Body of pancreas (tissue), 4 donors: ENCODE results near the gene ANKRD9. TPM values are rescaled to one million over a fixed set of nuclear protein-coding genes. Genes with fewer than 3 reads are reported as not detected.

ENCODE experiments used
- ATAC-seq: fragments of 150-250 bp; one replicate; pipeline ENCODE4 v1.9.1; 2016
- DNase-seq, 4 donors: peaks; one replicate each; pipeline ENCODE4 v3.0.0-alpha.2; 2019
- H3K27ac ChIP-seq, 4 donors: fragments of 200-600 bp; sonication (generic); 1 replicate in 3 of 4; 2 replicates in 1 of 4; pipeline versions ENCODE4 v1.5.1 to v1.6.1; 2016 to 2019; ENCODE audit warnings: mild to moderate bottlenecking in 1 of 4, mixed read lengths in 1 of 4, moderate library complexity in 1 of 4
- H3K27me3 ChIP-seq, 2 donors: fragments of 200-600 bp; sonication (generic); one replicate each; pipeline ENCODE4 v1.6.0; 2016; ENCODE audit warnings: mild to moderate bottlenecking in 1 of 2
- H3K36me3 ChIP-seq, 2 donors: fragments of 200-600 bp; sonication (generic); replicated peaks in 1 of 2; 2 replicates each; pipeline ENCODE4 v1.5.1; 2016; ENCODE audit warnings: low read depth in 2 of 2; ENCODE audit not compliant: insufficient read depth in 1 of 2
- H3K4me1 ChIP-seq: fragments of 200-600 bp; sonication (generic); one replicate; pipeline ENCODE4 v1.6.0; 2016
- H3K4me3 ChIP-seq, 2 donors: fragments of 200-600 bp; sonication (generic); 1 replicate in 1 of 2; 2 replicates in 1 of 2; pipeline ENCODE4 v1.5.1; 2016 to 2019
- H3K9me3 ChIP-seq, 3 donors: fragments of 200-600 bp; sonication (generic); 1 replicate in 2 of 3; 2 replicates in 1 of 3; pipeline ENCODE4 v1.5.1; 2016
- CTCF ChIP-seq, 7 experiments: fragments of 450-650 bp in 4 of 7; fragments of 200-600 bp in 3 of 7; sonication (generic) in 3 of 7; IDR thresholded peaks; one replicate each; pipeline ENCODE4 v1.5.1; 2016 to 2019; ENCODE audit warnings: antibody characterized with exemption in 7 of 7
- POLR2A ChIP-seq, 3 donors: fragments of 450-650 bp; IDR thresholded peaks; one replicate each; pipeline ENCODE4 v1.6.1; 2016; ENCODE audit warnings: antibody characterized with exemption in 3 of 3, mild to moderate bottlenecking in 2 of 3
- WGBS, 2 donors: methylation state at CpG; one replicate each; pipeline ENCODE4 v1.1.5; 2017; 5-methylcytosine and 5-hydroxymethylcytosine counted together
- intact Hi-C: fragments of 100-400 bp; cut with DNase I; formaldehyde crosslinking; loops from one replicate; pipeline ENCODE4 v1.15.1; 2023
- total RNA-seq, 2 donors: library from RNA; depleted of rRNA; stranded (reverse); fragments of >200 nt; gene quantifications; one replicate each; pipeline ENCODE4 v1.1.0, GENCODE V29; 2016

The ANKRD9 gene
- total RNA-seq, 2 donors from 2014 or later, result 49.8 to 87.7 TPM

- no peaks in the 10 kb centered on the region for H3K27me3 ChIP-seq
- no peak for ATAC-seq
- 77 to 84% methylated on average over 3 of the region's 3 CpGs for WGBS, 2 donors
- H3K4me1 ChIP-seq, result no peaks in the 10 kb centered on the region
- no peak for DNase-seq
- no peak overlapping the region for H3K27ac ChIP-seq
- TF ChIP-seq CTCF (IDR thresholded peaks at IDR 0.05), result no peak
- no peak for TF ChIP-seq POLR2A (IDR thresholded peaks at IDR 0.05)
- intact Hi-C loops, result no loop called here
- H3K4me3 ChIP-seq, result no peak overlapping the region
- no peaks in the 10 kb centered on the region for H3K9me3 ChIP-seq
- no peaks in the 10 kb centered on the region for H3K36me3 ChIP-seq
Measured at GRCh38 chr14:102532204-102532658, 22.7 kb upstream of the ANKRD9 start.

GRCh38 chr14:102530828-102531478, 21.4 kb upstream of the ANKRD9 start:
- no peaks in the 10 kb centered on the region for H3K36me3 ChIP-seq
- no peaks in the 10 kb centered on the region for H3K9me3 ChIP-seq
- intact Hi-C loops, result no loop called here
- WGBS, 2 donors, result 73 to 80% methylated on average over 13 of the region's 13 CpGs
- no peak for ATAC-seq
- no peaks in the 10 kb centered on the region for H3K27me3 ChIP-seq
- H3K4me1 ChIP-seq, result no peaks in the 10 kb centered on the region
- no peak for DNase-seq
- TF ChIP-seq POLR2A (IDR thresholded peaks at IDR 0.05) (no peak), CTCF (IDR thresholded peaks at IDR 0.05) (no peak)
- H3K27ac ChIP-seq, result no peak overlapping the region
- no peak overlapping the region for H3K4me3 ChIP-seq

- ATAC-seq, result no peak
- Histone ChIP-seq H3K27ac (no peak overlapping the region), H3K27me3 (no peaks in the 10 kb centered on the region), H3K9me3 (no peaks in the 10 kb centered on the region), H3K4me1 (peaks cover 8% of the 10 kb centered on the region), H3K36me3 (no peaks in the 10 kb centered on the region), H3K4me3 (no peak overlapping the region)
- DNase-seq, result no peak
- intact Hi-C loops, result no loop called here
- TF ChIP-seq POLR2A (IDR thresholded peaks at IDR 0.05) (no peak), CTCF (IDR thresholded peaks at IDR 0.05) (no peak)
- WGBS, 2 donors, result 84 to 88% methylated on average over 11 of the region's 11 CpGs
Measured at GRCh38 chr14:102528431-102529170, 19.0 kb upstream of the ANKRD9 start.

GRCh38 chr14:102525929-102526497, 16.4 kb upstream of the ANKRD9 start:
- DNase-seq (no peak), ATAC-seq (no peak)
- 80 to 92% methylated on average over 11 to 12 of the region's 12 CpGs for WGBS, 2 donors
- Histone ChIP-seq H3K9me3 (no peaks in the 10 kb centered on the region), H3K36me3 (no peaks in the 10 kb centered on the region), H3K4me1 (peaks cover 9% of the 10 kb centered on the region), H3K27ac (peak overlapping the region in 2 of 4 donors; percentile 80 to 86), H3K4me3 (no peak overlapping the region), H3K27me3 (no peaks in the 10 kb centered on the region)
- TF ChIP-seq CTCF (IDR thresholded peaks at IDR 0.05) (no peak), POLR2A (IDR thresholded peaks at IDR 0.05) (no peak)
- intact Hi-C loops, result no loop called here
